ENCODE data around the gene FRG1.
"Not testable (repeated sequence)": the region's sequence is repeated elsewhere in the genome, so short reads cannot be mapped to it uniquely, and the experiment has no call there.

FRG1 gene

DNA sequence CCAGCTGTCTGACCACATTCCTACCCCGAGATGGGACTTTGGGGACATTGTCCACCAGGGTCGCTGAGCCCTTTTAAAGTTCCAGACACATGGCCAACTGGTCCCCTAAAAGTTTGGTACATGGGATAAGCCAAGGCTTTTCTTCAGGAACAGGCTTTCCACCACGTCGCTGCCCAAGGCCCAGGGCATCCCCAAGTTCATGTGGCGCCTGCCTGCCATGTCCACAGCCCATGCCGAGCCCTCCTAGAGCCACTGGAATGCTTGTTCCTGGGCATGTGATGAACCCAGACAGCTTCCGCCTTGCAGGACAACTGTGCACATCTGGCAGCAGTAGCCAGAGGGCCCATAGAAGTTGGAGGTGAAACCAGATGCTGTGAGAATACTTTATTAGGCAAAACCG, 41.3 kb downstream of the FRG1 start (continued):
- TF ChIP-seq, protein P1, sequence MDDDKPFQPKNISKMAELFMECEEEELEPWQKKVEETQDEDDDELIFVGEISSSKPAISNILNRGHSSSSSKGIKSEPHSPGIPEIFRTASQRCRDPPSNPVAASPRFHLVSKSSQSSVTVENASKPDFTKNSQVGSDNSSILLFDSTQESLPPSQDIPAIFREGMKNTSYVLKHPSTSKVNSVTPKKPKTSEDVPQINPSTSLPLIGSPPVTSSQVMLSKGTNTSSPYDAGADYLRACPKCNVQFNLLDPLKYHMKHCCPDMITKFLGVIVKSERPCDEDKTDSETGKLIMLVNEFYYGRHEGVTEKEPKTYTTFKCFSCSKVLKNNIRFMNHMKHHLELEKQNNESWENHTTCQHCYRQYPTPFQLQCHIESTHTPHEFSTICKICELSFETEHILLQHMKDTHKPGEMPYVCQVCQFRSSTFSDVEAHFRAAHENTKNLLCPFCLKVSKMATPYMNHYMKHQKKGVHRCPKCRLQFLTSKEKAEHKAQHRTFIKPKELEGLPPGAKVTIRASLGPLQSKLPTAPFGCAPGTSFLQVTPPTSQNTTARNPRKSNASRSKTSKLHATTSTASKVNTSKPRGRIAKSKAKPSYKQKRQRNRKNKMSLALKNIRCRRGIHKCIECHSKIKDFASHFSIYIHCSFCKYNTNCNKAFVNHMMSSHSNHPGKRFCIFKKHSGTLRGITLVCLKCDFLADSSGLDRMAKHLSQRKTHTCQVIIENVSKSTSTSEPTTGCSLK (tag by site-specific recombination; IDR thresholded peaks at IDR 0.05), result no peak
- no peak for TF ChIP-seq ZNF311 (tag by site-specific recombination; IDR thresholded peaks at IDR 0.05; ENCODE audit: borderline replicate concordance)
- no peak for TF ChIP-seq ZNF37A (tag by site-specific recombination; IDR thresholded peaks at IDR 0.05)

DNA sequence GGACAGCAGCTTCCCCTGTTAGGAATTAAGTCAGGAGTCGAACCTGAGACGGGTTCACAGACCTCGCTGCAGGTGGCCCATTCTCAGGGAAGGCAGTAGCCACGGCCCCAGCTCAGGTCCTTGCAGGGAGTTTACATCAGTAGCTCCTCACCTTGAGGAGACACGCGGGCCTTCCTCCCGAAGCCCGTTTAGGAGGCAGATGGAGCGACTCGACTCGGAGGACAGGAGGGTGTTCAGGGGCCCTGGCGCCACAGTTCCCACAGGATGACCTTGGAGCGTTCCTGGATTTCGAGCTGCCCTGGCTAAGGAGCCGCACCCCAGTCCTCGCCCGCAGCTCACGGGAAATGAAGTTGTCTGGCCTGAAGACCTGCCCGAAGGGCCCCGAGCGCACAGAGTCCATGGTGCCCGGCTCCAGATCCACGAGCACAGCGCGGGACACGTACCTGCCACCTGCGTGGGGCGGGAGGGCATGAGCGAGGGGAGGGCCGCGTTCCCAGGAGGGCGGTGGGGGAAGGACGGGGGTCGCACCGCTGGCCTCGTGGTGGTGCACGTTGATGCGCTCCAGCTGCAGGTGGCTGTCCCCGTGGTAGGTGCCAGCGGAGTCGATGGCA, 43.3 kb downstream of the FRG1 start:
- H3K4me1 ChIP-seq (ENCODE audit: control insufficient read depth, insufficient read depth, low read length); CTCF ChIA-PET; H3K4me3 ChIP-seq (ENCODE audit: low read depth, low read length); H3K36me3 ChIP-seq (ENCODE audit: control insufficient read depth in 2 of 2, insufficient read depth in 1 of 2, low read length in 2 of 2); POLR2A ChIA-PET; H3K27ac ChIP-seq (ENCODE audit: extremely low read depth, low read depth, low read length); H3K9me3 ChIP-seq (ENCODE audit: control insufficient read depth, insufficient read depth, low read depth, low read length): not testable (repeated sequence)

DNA sequence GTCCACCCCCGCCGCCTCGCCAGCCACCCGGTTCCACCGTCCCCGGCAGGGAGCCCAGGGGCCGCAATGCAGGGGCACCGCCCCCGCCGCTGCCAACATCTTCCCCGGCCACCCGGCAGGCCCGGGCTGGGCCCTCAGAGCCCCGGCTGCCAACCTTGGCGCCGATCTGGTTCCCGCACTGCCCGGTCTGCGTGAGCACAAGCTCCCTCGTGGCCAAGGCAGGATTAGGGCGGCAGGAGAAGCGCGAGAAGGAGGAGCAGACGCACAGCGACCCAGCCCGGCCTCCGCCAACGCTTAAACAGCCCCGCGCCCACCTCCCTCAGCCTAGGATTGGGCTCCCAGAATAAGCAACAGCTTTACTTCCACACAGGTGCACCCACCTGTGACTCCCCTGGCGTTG, 44.0 kb downstream of the FRG1 start:
- H3K4me1 ChIP-seq (ENCODE audit: control insufficient read depth, insufficient read depth, low read length); H3K4me3 ChIP-seq (ENCODE audit: low read depth, low read length); POLR2A ChIA-PET; CTCF ChIA-PET; H3K9me3 ChIP-seq (ENCODE audit: control insufficient read depth, insufficient read depth, low read depth, low read length); H3K27ac ChIP-seq (ENCODE audit: extremely low read depth, low read depth, low read length); H3K36me3 ChIP-seq (ENCODE audit: control insufficient read depth in 2 of 2, insufficient read depth in 1 of 2, low read length in 2 of 2): not testable (repeated sequence)

DNA sequence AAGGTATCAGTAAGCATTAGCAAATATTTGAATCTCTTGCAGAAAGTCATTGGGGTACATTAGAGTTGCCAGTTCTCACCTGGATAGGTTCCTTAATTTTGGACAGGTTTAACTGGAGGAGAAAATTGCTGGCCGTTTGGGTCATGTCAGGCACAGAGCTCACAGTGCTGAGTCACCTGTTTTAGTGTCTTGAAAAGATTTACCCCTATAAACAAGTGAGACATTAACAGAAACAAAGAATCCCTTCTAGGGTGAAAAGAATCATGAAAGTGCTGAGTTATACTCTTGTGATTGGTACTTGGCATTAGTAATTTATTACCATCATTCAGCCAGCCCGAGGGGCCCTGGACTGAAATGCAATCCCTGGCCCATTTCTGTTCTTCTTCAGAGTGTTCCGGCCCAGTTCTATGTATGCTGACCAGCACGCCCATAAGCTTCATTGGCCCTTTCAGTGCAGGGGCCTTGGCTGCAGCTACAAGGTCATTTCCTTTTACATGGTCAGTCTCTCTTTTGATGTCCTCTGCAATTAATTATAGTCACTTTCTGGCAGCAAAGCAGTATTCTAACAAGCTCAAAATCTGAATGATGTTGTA, 45.1 kb downstream of the FRG1 start:
- CTCF ChIA-PET; H3K4me3 ChIP-seq (ENCODE audit: low read depth, low read length); H3K9me3 ChIP-seq (ENCODE audit: control insufficient read depth, insufficient read depth, low read depth, low read length); H3K27ac ChIP-seq (ENCODE audit: extremely low read depth, low read depth, low read length); POLR2A ChIA-PET; H3K36me3 ChIP-seq (ENCODE audit: control insufficient read depth in 2 of 2, insufficient read depth in 1 of 2, low read length in 2 of 2); H3K4me1 ChIP-seq (ENCODE audit: control insufficient read depth, insufficient read depth, low read length): not testable (repeated sequence)

DNA sequence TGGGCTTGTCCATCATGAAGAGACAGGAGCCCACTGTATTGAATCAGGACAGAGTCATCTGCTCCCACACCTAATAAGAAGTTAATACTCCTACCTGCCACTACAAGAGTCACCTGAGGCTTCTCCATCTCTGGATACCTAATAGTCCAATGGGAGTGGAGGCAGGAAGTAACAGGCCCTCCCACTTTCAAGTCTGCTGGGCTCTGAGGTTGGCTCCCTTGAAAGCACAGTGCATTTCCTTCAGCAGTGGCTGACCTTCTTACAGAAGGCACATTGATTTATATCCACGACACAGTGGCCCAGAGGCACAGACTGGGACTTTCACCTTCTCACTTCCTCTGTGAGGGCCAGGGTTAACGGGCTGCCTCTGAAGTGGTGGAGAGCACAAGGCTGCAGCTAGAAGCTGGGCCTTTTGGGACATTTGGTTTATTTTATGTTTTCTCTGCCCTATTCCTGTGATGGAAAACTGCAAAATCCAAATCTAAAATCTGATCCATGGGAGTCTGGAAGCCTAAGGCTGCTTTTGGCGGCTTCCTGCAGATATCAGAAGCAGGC, 48.3 kb downstream of the FRG1 start:
- ChIA-PET POLR2A (no interaction called here), CTCF (no interaction called here)
- Histone ChIP-seq H3K27ac (ENCODE audit: extremely low read depth, low read depth, low read length) (no peak overlapping the region), H3K36me3 (ENCODE audit: control insufficient read depth in 2 of 2, insufficient read depth in 1 of 2, low read length in 2 of 2) (no peaks in the 10 kb centered on the region), H3K9me3 (ENCODE audit: control insufficient read depth, insufficient read depth, low read depth, low read length) (no peaks in the 10 kb centered on the region), H3K4me1 (ENCODE audit: control insufficient read depth, insufficient read depth, low read length) (no peaks in the 10 kb centered on the region), H3K4me3 (ENCODE audit: low read depth, low read length) (no peak overlapping the region)
- no peak for TF ChIP-seq ZNF571 (tag by site-specific recombination; IDR thresholded peaks at IDR 0.05)
- TF ChIP-seq ZFP41 (tag by site-specific recombination; IDR thresholded peaks at IDR 0.05; ENCODE audit: borderline replicate concordance), result no peak
- no peak for TF ChIP-seq ZNF239 (tag by site-specific recombination; IDR thresholded peaks at IDR 0.05)
- TF ChIP-seq ZNF311 (tag by site-specific recombination; IDR thresholded peaks at IDR 0.05; ENCODE audit: borderline replicate concordance), result no peak
- TF ChIP-seq, protein P2, sequence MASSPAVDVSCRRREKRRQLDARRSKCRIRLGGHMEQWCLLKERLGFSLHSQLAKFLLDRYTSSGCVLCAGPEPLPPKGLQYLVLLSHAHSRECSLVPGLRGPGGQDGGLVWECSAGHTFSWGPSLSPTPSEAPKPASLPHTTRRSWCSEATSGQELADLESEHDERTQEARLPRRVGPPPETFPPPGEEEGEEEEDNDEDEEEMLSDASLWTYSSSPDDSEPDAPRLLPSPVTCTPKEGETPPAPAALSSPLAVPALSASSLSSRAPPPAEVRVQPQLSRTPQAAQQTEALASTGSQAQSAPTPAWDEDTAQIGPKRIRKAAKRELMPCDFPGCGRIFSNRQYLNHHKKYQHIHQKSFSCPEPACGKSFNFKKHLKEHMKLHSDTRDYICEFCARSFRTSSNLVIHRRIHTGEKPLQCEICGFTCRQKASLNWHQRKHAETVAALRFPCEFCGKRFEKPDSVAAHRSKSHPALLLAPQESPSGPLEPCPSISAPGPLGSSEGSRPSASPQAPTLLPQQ (tag by site-specific recombination; IDR thresholded peaks at IDR 0.05), result no peak
- no peak for TF ChIP-seq ZNF175 (tag by site-specific recombination; IDR thresholded peaks at IDR 0.05)
- no peak for TF ChIP-seq TCF7L2 (IDR thresholded peaks at IDR 0.05; ENCODE audit: borderline replicate concordance, low read depth, low read length)
- TF ChIP-seq, protein P3, sequence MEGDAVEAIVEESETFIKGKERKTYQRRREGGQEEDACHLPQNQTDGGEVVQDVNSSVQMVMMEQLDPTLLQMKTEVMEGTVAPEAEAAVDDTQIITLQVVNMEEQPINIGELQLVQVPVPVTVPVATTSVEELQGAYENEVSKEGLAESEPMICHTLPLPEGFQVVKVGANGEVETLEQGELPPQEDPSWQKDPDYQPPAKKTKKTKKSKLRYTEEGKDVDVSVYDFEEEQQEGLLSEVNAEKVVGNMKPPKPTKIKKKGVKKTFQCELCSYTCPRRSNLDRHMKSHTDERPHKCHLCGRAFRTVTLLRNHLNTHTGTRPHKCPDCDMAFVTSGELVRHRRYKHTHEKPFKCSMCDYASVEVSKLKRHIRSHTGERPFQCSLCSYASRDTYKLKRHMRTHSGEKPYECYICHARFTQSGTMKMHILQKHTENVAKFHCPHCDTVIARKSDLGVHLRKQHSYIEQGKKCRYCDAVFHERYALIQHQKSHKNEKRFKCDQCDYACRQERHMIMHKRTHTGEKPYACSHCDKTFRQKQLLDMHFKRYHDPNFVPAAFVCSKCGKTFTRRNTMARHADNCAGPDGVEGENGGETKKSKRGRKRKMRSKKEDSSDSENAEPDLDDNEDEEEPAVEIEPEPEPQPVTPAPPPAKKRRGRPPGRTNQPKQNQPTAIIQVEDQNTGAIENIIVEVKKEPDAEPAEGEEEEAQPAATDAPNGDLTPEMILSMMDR (tag by site-specific recombination; IDR thresholded peaks at IDR 0.05), result no peak
- no peak for TF ChIP-seq ZNF354C (tag by site-specific recombination; IDR thresholded peaks at IDR 0.05; ENCODE audit: borderline replicate concordance, low read depth)
- TF ChIP-seq, protein P4, sequence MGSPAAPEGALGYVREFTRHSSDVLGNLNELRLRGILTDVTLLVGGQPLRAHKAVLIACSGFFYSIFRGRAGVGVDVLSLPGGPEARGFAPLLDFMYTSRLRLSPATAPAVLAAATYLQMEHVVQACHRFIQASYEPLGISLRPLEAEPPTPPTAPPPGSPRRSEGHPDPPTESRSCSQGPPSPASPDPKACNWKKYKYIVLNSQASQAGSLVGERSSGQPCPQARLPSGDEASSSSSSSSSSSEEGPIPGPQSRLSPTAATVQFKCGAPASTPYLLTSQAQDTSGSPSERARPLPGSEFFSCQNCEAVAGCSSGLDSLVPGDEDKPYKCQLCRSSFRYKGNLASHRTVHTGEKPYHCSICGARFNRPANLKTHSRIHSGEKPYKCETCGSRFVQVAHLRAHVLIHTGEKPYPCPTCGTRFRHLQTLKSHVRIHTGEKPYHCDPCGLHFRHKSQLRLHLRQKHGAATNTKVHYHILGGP (tag by site-specific recombination; IDR thresholded peaks at IDR 0.05), result no peak
- TF ChIP-seq, protein P5, sequence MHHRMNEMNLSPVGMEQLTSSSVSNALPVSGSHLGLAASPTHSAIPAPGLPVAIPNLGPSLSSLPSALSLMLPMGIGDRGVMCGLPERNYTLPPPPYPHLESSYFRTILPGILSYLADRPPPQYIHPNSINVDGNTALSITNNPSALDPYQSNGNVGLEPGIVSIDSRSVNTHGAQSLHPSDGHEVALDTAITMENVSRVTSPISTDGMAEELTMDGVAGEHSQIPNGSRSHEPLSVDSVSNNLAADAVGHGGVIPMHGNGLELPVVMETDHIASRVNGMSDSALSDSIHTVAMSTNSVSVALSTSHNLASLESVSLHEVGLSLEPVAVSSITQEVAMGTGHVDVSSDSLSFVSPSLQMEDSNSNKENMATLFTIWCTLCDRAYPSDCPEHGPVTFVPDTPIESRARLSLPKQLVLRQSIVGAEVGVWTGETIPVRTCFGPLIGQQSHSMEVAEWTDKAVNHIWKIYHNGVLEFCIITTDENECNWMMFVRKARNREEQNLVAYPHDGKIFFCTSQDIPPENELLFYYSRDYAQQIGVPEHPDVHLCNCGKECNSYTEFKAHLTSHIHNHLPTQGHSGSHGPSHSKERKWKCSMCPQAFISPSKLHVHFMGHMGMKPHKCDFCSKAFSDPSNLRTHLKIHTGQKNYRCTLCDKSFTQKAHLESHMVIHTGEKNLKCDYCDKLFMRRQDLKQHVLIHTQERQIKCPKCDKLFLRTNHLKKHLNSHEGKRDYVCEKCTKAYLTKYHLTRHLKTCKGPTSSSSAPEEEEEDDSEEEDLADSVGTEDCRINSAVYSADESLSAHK (tag by site-specific recombination; IDR thresholded peaks at IDR 0.05), result no peak
- no peak for TF ChIP-seq ZNF585B (tag by site-specific recombination; IDR thresholded peaks at IDR 0.05)
- TF ChIP-seq KLF8 (tag by site-specific recombination; IDR thresholded peaks at IDR 0.05), result no peak

Measured in HEK293 (cell line).